K562 (cell line): ENCODE measurements around the gene CREB5. TPM values are rescaled to one million over a fixed set of nuclear protein-coding genes. Genes with fewer than 3 reads are reported as not detected.

Source experiments
- ATAC-seq: fragments of 200-7000 bp; cut with Tn5 transposase; 3 replicates; pipeline ENCODE4 v1.9.1; 2020; ENCODE audit warnings: moderate library complexity
- BruUV-seq: library from RNA; stranded (reverse); fragments of 400-500 nt; replicated peaks from 2 replicates; lab custom pipeline; 2021; lab: Mats Ljungman, UMichigan
- CTCF ChIA-PET: fragments of 300-600 bp; formaldehyde crosslinking; extraction: SDS; loops from one replicate; lab custom pipeline; 2021; ENCODE audit warnings: low intra/inter-chr PET ratio; lab: Yijun Ruan, JAX
- POLR2A ChIA-PET: fragments of 300-600, 350-650 bp; sonication (Branson Sonifier 250); formaldehyde crosslinking; extraction: SDS; loops from one replicate; lab custom pipeline; 2021; ENCODE audit warnings: antibody characterized with exemption, inconsistent platforms; lab: Yijun Ruan, JAX
- DNase-seq, 4 experiments: peaks; one replicate each; pipeline versions ENCODE4 v3.0.0 to v3.0.0-alpha.2; 2011 to 2018; ENCODE audit warnings: low spot score in 3 of 4, mixed read lengths in 3 of 4; ENCODE audit errors: extremely low read depth in 1 of 4
- FAIRE-seq: peaks from 2 replicates; lab custom pipeline; 2011; peaks lifted over from hg19 to GRCh38; lab: Jason Lieb, UNC
- H2AFZ ChIP-seq: 2 replicates; pipeline ENCODE4 v1.6.0; 2011; ENCODE audit warnings: low read depth, low read length, control low read depth, inconsistent platforms
- H3K27ac ChIP-seq: fragments of 200-600 bp; 3 replicates; pipeline ENCODE4 v1.8.0; 2011; ENCODE audit warnings: low read depth, mild to moderate bottlenecking, control low read depth, inconsistent platforms, low read length, moderate library complexity, mixed read lengths; ENCODE audit errors: extremely low read depth
- H3K27me3 ChIP-seq, 2 experiments: fragments of 300-600 bp in 1 of 2; 2 replicates in 1 of 2; 3 replicates in 1 of 2; pipeline versions ENCODE4 v1.6.0 to v1.8.0; 2011; ENCODE audit warnings: inconsistent platforms in 2 of 2, low read length in 2 of 2, mild to moderate bottlenecking in 1 of 2, mixed read lengths in 1 of 2, moderate library complexity in 1 of 2; ENCODE audit not compliant: control insufficient read depth in 2 of 2, insufficient read depth in 2 of 2
- H3K36me3 ChIP-seq: fragments of 300-600 bp; 3 replicates; pipeline ENCODE4 v1.8.0; 2011; ENCODE audit warnings: mild to moderate bottlenecking, low read length, inconsistent platforms; ENCODE audit not compliant: control insufficient read depth, insufficient read depth
- H3K4me1 ChIP-seq, 2 experiments: fragments of 200-600 bp in 1 of 2; replicated peaks in 1 of 2; 2 replicates in 1 of 2; 3 replicates in 1 of 2; pipeline versions ENCODE4 v1.5.1 to v1.8.0; 2011; ENCODE audit warnings: inconsistent platforms in 2 of 2, low read length in 2 of 2, mild to moderate bottlenecking in 1 of 2, mixed read lengths in 1 of 2, moderate library complexity in 1 of 2; ENCODE audit not compliant: control insufficient read depth in 2 of 2, insufficient read depth in 2 of 2
- H3K4me2 ChIP-seq: 2 replicates; pipeline ENCODE4 v1.6.1; 2011; ENCODE audit warnings: low read length, control low read depth, inconsistent platforms, mixed read lengths; ENCODE audit not compliant: insufficient read depth
- H3K4me3 ChIP-seq: fragments of 200-600 bp; sonication (generic), shearing (Covaris generic); 2 replicates; pipeline ENCODE4 v1.5.1; 2016; ENCODE audit warnings: control low read depth, inconsistent platforms
- H3K79me2 ChIP-seq: fragments of 200-600 bp; 3 replicates; pipeline ENCODE4 v1.8.0; 2011; ENCODE audit warnings: low read length, inconsistent platforms; ENCODE audit not compliant: control insufficient read depth, insufficient read depth
- H3K9ac ChIP-seq, 2 experiments: 2 replicates each; pipeline versions ENCODE4 v1.6.0 to v1.6.1; 2011; ENCODE audit warnings: low read depth in 2 of 2, low read length in 2 of 2, control low read depth in 1 of 2, inconsistent platforms in 1 of 2, mild to moderate bottlenecking in 1 of 2, mixed read lengths in 1 of 2; ENCODE audit not compliant: insufficient read depth in 1 of 2
- H3K9me1 ChIP-seq: one replicate; pipeline ENCODE4 v1.6.0; 2011; ENCODE audit warnings: inconsistent platforms, mild to moderate bottlenecking, low read length, moderate library complexity; ENCODE audit not compliant: control insufficient read depth, insufficient read depth
- H3K9me3 ChIP-seq: replicated peaks from 2 replicates; pipeline ENCODE4 v1.5.1; 2011; ENCODE audit warnings: low read depth, low read length, inconsistent platforms; ENCODE audit not compliant: control insufficient read depth, insufficient read depth
- H4K20me1 ChIP-seq: replicated peaks from 2 replicates; pipeline ENCODE4 v1.6.1; 2011; ENCODE audit warnings: low read length, inconsistent platforms, mixed read lengths; ENCODE audit not compliant: control insufficient read depth, insufficient read depth
- C11orf30 ChIP-seq: fragments of 450-650 bp; IDR thresholded peaks from 2 replicates; pipeline ENCODE4 v1.6.1; 2016; ENCODE audit warnings: low read depth, mild to moderate bottlenecking
- MAFF ChIP-seq: IDR thresholded peaks from 2 replicates; pipeline ENCODE4 v1.6.1; 2012; ENCODE audit warnings: low read length, improper control_type of control experiment
- MCM7 ChIP-seq, 2 experiments: fragments of 450-650 bp; IDR thresholded peaks; 2 replicates each; pipeline ENCODE4 v1.6.1; 2016 to 2018
- ZBTB11 ChIP-seq, 3 experiments: fragments of 200-800 bp in 1 of 3; fragments of 250-450 bp in 1 of 3; fragments of 450-650 bp in 1 of 3; sonication (Bioruptor Pico) in 1 of 3; sonication (Bioruptor generic) in 1 of 3; formaldehyde crosslinking in 1 of 3; IDR thresholded peaks; 2 replicates each; pipeline versions ENCODE4 v1.6.1 to v1.8.0; 2016 to 2022; ENCODE audit warnings: mild to moderate bottlenecking in 2 of 3, missing genetic modification characterization in 2 of 3, missing compliant biosample characterization in 1 of 3, moderate library complexity in 1 of 3
- WGBS: fragments of 100-300 bp; shearing (Covaris generic); methylation state at CpG from one replicate; pipeline ENCODE4 v1.1.6; 2016; ENCODE audit warnings: low coverage, mixed read lengths; ENCODE audit not compliant: insufficient coverage; ENCODE audit errors: missing lambda C conversion rate; 5-methylcytosine and 5-hydroxymethylcytosine counted together
- in situ Hi-C: fragments of 300-500 bp; cut with MboI; formaldehyde crosslinking; loops from 4 replicates; pipeline ENCODE4 v1.15.0; 2018; ENCODE audit warnings: inconsistent platforms, mixed read lengths
- intact Hi-C: fragments of 100-400 bp; cut with micrococcal nuclease; formaldehyde crosslinking; loops from 2 replicates; pipeline ENCODE4 v1.14.2; 2022
- polyA plus RNA-seq, 8 experiments: library from polyadenylated mRNA; depleted of rRNA in 4 of 8; stranded (reverse) in 5 of 8; unstranded in 3 of 8; fragments of >200 nt; fragmentation: Nextera tagmentation in 2 of 8; fragmentation: Illumina TruSeq in 1 of 8; extraction: Ambion mirVana in 2 of 8; extraction: Trizol in 1 of 8; gene quantifications; 2 replicates each; pipeline versions ENCODE4 v1.2.1 to v1.2.3, GENCODE V29; 2011 to 2014; ENCODE audit warnings: inconsistent platforms in 1 of 8, missing spikeins in 1 of 8
- total RNA-seq, 7 experiments: library from RNA; depleted of rRNA in 6 of 7; stranded (reverse); fragments of >200 nt in 6 of 7; fragmentation: Illumina TruSeq in 2 of 7; extraction: Trizol in 2 of 7; gene quantifications; 2 replicates each; pipeline versions ENCODE4 v1.2.1 to v1.2.3, GENCODE V29; 2011 to 2021; ENCODE audit warnings: low replicate concordance in 1 of 7

Gene CREB5
- total and polyA plus RNA-seq, 9 of the 15 experiments (the other 6 are each of a cell fraction or from before 2014, with no cell fraction given), result 0.33 to 6.4 (median 1.8) TPM

GRCh38 chr7:28440055-28440601 lies 27.8 kb downstream of the CREB5 start:
- H3K36me3 ChIP-seq, result no peaks in the 10 kb centered on the region
- no peak overlapping the region for H3K4me2 ChIP-seq
- no peaks in the 10 kb centered on the region for H3K79me2 ChIP-seq
- no peaks in the 10 kb centered on the region for H3K27me3 ChIP-seq
- intact Hi-C loops, result no loop called here
- CTCF ChIA-PET, result no interaction called here
- H3K9me1 ChIP-seq, result no peaks in the 10 kb centered on the region
- POLR2A ChIA-PET, result no interaction called here
- FAIRE-seq (no peak), ATAC-seq (no peak), DNase-seq (no peak)
- no peak overlapping the region for H2AFZ ChIP-seq
- no peaks in the 10 kb centered on the region for H3K9me3 ChIP-seq
- no peak overlapping the region for H3K27ac ChIP-seq
- BruUV-seq, result no TSS peak
- in situ Hi-C loops, result no loop called here
- TF ChIP-seq C11orf30 (0 out of 2 replicates have a peak, but pooled peaks have one; percentile 5), MCM7 (IDR thresholded peaks at IDR 0.05) (no peak), ZBTB11 (CRISPR knock-in tag; IDR thresholded peaks at IDR 0.05) (no peak), MAFF (0 out of 2 replicates have a peak, but pooled peaks have one; percentile 5)
- no peaks in the 10 kb centered on the region; the same call in 1 of the 2 replicates for H4K20me1 ChIP-seq
- H3K4me1 ChIP-seq, result no peaks in the 10 kb centered on the region
- 0% methylated on average over 8 of the region's 8 CpGs for whole genome bisulfite sequencing
- no peak overlapping the region for H3K4me3 ChIP-seq
- H3K9ac ChIP-seq, result no peak overlapping the region
